HG02798 (cell line): ENCODE results near the gene KIF27.
"Not testable (repeated sequence)": the region's sequence is repeated elsewhere in the genome, so short reads cannot be mapped to it uniquely, and the experiment has no call there.

Experiments used
- ATAC-seq: cut with Tn5 transposase; IDR thresholded peaks from one replicate; pipeline ENCODE4 v1.9.1; 2021; ENCODE audit warnings: mild to moderate bottlenecking; ENCODE audit not compliant: unreplicated experiment, poor library complexity

The KIF27 gene

DNA sequence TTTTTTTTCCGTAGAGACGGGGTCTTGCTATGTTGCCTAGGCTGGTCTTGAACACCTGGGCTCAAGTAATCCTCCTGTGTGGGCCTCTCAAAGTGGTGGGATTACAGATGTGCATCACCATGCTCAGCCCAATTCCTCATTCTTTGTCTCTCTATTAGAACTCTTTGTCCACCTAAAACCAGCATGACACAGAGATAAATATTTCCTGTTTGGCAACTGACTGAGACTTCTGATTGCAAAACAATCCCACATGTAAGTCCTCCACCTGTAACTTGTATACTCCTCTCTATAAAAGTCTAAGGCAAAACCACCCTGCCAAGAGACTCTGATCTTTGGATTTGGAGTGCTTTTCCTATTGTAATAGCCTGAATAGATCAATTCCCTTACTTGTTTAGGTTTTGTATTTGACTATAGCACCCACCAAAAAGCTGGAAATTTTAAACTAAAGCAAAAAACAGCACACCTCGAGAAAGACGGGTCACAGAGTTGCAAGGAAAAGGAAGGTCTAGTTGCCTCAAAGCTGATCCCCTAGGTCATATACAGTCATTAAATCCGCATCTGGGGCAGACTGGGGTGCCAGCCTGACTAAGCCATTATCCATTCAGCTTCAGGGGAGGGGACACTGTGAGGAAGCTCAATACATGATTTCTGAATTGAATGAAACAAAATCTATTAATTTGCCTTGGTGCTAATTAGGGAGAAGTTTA lies 13.5 kb upstream of the KIF27 start:
- no peak for ATAC-seq

DNA sequence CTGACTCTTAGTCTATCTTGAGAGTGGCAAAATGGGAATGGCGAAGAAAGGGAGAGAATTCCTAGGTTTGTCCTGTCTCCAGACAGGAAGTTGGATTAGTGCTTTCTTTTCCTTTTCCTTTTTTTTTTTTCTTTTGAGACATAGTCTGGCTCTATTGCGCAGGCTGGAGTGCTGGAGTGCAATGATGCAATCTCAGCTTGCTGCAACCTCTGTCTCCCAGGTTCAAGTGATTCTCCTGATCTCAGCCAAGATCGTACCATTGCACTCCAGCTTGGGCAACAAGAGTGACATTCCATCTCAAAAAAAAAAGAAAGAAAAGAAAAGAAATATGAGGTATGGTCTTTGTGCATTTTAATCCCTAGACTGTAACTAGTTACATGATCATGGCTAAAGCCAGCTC lies 12.6 kb upstream of the KIF27 start:
- no peak for ATAC-seq

DNA sequence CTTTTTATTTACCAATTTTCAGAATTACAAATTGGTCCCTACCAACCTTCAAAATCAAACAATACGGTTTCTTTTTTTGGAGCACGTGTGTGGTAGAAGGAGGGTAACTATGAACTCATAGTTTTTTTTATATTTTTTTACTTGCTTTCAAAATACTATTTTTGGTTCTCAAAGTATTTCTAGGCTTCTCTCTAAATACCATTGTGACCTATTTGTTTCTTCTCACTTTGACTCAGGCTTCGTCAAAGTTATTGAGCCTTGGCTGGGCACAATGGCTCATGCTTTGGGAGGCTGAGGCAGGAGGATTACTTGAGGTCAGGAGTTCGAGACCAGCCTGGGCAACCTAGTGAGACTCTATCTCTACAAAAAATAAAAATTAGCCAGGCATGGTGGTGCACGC lies 11.6 kb upstream of the KIF27 start:
- ATAC-seq = no peak

DNA sequence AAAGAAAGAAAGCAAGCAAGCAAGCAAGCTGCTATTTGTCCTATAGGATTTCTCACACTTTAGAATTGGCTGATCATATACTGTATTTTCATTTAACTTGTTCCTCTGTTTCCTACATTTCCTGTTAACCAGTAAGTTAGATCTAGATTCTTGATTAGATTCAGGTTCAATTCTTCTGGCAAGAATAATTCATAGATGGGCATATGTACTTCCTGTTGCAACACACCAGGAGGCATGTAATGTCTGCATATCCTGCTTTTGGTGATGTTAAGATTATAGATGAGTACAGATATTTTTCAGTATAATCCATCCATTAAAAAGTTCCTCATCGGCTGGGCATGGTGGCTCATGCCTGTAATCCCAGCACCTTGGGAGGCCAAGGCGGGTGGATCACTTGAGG lies 10.8 kb upstream of the KIF27 start:
- ATAC-seq = no peak

DNA sequence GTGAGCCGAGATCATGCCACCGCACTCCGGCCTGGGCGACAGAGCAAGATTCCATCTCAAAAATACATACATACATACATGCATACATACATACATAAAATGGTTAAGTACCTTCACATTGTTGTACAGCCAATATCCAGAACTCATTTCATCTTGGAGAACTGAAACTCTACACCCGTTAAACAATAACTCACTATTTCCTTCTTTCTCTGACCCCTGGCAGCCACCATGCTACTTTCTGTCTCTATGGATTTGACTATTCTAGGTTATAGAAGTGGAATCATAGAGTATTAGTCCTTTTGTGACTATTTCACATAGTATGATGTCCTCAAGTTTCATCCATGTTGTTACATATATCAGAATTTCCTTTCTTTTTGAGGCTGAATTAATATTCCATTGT lies 9.6 kb upstream of the KIF27 start:
- no peak for ATAC-seq

DNA sequence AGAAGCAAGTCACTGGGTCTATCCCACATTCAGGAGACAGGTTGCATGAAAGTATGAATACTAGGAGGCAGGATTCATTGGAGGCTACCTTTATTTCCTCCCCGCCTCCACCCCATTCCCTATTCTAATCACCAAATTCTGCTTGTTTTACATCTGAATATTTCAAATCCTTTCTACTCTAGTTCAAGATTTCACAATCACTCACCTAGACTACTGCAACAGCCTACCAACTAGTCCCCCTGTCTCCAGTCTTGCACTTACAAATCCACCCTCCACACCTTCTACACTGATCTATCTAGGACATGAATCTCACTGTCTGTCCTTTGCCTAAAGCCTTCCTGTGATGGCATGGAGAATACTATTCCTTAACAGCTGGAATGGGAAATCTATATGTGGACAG lies 6.4 kb upstream of the KIF27 start:
- no peak for ATAC-seq

DNA sequence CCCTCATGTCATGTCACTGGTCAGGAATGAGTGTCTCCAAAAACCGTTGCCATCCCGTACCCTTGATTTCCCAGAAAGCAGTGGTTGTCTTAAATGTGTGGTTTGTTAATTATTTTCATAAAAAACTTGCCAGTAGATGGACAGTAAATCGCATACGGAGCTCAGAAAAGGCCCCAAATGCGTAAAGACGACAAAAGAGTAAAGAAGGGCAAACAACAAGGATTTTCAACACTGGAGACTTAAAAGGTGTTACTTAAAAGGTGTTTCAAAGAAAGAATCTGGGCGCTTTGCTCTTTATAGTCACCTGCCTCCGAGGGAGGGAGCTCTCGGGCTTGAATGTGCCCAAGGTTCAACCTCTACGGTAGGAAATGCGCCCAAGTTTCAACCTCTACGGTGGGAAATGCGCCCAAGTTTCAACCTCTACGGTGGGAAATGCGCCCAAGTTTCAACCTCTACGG lies 734 bp downstream of the KIF27 start:
- ATAC-seq = peak; percentile 33

DNA sequence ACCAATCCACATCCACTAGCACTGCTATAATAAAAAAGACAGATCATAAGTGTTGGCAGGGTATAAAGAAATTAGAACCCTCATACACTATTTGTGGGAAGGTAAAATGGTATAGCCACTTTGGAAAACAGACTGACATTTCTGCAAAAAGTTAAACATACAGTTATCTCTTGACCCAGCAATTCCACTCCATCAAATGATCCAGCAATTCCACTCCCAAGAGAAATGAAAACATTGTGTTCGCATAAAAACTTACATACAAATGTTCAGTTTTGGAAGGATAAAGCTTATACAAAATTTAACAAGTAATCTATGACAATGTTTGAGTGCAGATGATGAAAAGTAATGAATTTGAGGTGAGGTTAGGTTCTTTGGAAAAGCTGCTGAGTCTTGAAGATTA lies 2.1 kb downstream of the KIF27 start:
- no peak for ATAC-seq

DNA sequence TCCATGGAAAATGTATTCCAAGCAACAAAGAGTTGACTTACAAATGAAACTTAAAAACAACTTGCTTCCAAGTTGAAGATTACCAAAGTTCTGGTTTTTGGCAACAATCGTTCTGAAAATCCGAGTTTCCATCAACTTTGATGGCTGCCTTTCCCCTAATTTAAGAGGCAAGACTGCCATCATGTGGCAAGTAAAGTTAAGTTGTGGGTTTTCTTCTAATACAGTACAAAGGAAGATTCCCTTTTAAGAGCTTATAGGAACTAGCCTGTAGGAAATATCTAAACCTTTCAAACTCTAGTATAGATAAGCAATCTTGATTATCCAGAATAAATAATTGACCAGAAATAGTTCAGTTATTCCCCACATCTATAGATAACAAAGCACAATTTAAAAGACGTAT lies 9.0 kb downstream of the KIF27 start:
- peak; percentile 59 for ATAC-seq

DNA sequence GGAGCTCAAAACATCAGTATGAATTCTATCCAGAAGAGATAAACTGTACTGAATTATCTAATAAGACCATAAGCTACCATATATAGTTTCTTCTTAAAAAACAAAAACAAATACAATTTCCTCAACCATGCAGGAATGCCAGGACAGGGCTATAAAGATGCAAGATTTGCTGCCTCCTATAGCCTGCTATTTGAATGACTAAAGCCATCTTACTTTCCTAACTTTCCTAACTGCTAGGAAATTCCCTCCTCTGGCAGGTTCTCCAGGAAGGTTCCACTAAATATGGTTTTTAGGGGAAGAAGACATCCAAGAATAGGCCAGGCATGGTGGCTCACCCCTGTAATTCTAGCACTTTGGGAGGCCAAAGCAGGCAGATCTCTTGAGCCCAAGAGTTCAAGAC lies 15.1 kb downstream of the KIF27 start:
- no peak for ATAC-seq

DNA sequence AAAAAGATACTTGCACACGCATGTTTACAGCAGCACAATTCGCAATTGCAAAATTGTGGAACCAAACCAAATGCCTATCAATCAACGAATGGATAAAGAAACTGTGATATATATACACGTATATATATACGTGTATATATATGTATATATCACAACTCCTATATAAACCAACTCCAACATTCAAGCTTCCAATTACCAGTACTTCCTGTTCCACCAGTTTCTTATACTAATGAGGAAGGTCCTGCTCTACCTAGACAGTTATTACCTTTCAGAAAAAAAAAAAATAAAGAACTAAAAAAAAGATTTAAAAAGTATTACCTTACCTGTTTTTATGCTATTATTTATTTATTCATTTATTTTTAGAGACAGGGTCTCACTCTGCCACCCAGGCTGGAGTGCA lies 20.6 kb downstream of the KIF27 start:
- ATAC-seq = not testable (repeated sequence)

DNA sequence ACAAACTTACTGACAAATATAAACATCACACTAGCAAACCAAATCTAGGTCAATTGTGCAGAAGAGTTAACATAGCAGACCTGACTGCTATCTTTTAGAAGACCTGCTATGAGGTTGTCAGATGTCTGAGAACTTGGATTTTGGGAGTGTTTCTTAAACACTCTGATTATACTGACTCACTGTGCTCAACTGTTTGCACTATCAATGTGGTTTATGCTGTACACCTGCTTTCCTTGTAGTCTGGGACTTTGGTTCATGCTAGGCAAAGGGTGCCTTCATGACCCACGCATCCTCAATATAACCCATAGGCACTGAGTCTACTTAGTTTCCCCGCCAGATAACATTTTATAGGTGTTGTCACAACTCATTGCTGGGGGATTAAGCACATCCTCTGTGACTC lies 26.9 kb downstream of the KIF27 start:
- not testable (repeated sequence) for ATAC-seq

DNA sequence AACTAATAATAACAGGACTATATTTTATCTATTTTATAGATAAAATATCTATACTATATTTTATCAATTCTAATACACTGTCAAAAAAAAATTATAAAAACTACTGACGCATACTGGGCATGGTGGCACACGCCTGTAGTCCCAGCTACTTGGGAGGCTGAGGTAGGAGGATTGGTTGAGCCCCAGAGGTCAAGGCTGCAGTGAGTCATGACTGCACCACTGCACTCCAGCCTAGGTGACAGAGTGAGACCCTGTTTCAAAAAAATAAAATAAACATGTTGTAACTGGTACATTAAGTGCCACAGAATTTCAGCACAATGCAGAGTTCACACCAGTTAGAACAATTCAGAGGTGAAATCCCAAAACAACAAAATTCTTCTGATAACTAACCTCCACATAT lies 34.7 kb downstream of the KIF27 start:
- ATAC-seq = not testable (repeated sequence)

DNA sequence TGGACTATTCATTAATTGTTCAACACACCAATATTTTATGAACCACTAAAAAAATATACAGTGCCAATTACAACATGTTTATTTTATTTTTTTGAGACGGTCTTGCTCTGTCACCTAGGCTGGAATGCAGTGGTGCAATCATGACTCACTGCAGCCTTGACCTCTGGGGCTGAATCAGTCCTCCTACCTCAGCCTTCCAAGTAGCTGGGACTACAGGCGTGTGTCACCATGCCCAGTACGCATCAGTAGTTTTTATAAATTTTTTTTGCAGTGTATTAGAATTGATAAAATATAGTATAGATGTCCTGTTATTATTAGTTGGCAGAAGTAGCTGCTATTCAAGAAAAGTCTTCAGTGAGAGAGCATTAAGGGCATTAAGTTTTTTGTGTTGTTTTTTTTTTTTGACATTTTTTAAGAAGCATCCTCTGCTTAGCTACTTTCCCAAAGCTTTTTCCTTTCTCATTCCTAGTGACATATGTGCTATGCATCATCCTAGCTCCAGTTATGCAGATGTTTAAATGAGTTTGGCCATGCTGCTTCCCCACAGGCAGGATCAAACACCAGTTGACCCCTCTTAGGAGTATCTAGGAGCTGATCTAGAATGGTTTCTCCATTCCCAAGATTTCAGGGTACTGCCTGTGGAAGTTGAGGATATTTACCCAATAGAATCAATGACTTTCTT lies 35.5 kb downstream of the KIF27 start:
- ATAC-seq = not testable (repeated sequence)

DNA sequence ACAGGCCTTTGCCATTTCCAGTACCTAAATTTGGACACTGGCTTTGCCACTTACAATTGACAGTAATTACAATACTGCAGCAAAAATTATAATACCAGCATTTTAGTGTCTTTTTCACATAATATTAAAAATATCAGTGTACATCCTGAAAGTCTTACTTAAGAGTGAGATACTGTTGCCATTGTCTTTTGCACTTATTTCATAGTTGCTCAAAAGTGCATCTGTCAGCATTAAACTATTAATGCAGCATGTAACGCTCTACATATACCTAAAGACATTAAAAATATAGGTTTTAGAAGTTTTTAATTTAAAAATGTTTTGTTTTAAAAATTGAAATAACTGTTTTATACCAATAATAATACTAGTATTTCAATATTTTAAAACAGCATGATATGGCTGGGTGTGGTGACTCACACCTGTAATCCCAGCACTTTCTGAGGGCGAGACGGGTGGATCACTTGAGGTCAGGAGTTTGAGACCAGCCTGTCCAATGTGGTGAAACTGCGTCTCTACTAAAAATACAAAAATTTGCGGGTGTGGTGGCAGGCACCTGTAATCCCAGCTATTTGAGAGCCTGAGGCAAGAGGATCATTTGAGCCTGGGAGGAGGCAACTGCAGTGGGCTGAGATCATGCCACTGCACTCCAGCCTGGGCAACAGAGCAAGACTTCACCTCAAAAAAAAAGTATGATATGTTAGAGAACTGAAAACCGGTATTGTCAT lies 39.4 kb downstream of the KIF27 start:
- not testable (repeated sequence) for ATAC-seq

DNA sequence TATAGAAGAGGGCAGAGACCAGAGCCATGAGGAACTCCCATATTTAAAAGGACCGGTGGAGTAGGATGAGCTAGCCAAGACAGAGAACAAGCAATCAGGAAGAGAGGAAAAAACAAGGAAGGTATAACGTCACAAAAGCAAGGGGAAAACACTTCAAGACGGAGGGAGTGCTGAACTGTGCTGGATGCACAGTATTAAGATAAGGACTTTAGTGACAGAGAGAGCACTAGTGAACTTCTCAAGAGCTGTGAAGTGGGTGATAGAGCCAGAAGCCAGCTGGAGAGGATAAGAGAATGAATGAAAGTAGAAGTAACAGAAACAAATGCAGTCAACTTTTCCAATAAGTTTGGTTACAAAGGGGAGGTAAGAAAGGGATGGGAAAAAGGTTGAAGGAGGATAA lies 45.7 kb downstream of the KIF27 start:
- not testable (repeated sequence) for ATAC-seq

DNA sequence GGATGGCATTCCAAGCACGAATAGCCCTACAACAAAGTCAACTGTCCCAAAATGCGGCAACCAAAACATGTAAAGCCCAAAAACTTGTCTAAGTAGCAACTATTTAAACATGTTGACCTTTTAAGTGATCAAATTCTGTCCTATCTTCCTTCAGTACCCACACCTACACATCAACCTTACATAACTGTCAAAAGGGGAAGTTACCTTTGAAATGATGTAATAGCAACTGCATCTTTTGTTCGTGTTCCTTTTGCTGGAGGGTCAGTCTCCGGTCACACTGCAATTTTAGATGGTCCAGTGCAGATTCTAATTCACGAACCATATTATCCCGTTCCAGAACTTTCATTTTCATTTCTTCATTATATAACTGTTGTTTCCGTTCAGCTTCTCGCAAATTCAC lies 71.3 kb downstream of the KIF27 start:
- not testable (repeated sequence) for ATAC-seq

DNA sequence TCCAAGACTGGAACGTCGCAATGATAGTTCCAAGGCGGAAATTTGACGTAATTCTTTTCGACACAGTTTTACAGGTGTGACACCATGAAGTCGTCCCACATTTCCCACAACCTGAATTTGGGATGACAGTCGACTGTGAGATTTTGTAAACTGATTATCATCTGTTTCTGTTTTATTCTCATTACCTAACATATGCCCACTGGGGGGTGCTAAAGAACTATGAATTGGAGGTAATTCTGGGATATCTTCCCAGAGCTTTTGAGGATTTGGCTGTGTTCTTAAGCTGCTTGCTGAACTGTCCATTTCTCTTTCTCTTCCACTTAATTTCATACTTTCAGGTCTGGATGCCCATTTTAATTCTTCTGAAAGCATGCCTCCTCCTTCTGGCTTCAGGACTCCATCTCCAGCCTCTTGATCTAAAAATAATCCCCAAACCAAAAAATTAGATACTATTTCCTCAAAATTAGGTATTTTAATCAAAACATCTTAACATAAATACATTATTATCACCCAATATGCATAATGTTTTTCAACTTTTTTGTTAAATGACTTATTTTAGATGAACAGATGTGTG lies 84.1 kb downstream of the KIF27 start:
- ATAC-seq = not testable (repeated sequence)

DNA sequence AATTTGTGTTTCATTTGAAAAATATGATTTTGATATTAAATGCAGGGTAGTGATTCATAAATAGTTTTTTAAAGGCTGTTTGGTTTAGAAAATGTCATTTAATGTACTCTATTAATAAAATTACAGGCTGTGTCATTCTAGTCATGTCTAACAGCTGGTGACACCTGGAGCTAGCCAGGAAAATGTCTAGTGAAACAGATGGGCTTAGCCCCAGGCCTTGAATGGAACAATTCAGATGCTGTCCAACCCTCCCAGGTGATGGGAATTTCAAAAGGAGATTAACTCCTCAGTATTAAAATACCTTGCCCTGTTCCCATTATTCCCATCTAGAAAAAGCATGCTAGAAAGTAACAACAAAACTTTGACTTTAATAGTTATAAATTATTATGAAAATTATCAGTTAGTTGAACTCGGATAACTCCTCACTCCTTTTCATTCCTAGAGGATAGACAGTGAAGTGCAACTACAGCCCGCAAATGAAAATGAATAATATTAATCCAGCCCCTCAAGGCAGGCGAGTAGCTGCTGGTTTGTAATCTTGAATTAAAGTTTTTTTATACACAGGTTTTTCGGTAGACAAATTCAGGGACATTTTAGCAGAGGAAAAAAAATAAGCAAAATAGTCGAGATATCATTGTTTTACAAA lies 90.7 kb downstream of the KIF27 start:
- not testable (repeated sequence) for ATAC-seq

DNA sequence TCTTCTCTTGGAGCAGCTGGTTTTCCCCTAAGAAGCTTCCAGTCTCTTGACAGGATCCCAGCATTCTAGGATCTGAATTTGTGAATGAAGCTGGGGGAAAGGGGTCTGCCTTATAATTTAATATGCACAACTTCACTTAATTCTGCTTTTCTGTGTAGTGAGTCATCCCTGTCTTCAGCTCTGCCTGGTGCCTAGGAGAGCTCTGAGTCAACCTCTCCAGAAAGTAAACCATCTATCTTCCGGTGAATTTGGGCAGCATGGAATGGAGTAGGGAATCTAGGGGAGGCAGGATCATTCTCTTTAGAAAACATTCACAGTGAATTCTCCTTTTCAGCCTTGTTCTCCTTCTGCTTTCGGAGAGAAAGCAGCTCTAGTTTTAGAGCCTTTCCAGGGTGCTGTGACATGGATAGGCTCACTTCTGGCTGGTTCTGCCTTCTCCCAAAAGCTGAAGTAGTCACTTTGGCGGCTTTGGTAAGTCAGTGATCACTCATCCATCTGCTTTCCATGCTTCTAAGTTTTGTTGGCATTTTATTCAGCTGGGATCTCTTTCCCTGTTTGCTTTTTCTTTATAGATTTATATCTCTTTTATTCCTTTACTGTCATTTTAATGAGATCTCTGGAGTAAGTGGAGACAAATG lies 96.1 kb downstream of the KIF27 start:
- not testable (repeated sequence) for ATAC-seq
